ENCODE data around the gene SLC12A9.

DNA sequence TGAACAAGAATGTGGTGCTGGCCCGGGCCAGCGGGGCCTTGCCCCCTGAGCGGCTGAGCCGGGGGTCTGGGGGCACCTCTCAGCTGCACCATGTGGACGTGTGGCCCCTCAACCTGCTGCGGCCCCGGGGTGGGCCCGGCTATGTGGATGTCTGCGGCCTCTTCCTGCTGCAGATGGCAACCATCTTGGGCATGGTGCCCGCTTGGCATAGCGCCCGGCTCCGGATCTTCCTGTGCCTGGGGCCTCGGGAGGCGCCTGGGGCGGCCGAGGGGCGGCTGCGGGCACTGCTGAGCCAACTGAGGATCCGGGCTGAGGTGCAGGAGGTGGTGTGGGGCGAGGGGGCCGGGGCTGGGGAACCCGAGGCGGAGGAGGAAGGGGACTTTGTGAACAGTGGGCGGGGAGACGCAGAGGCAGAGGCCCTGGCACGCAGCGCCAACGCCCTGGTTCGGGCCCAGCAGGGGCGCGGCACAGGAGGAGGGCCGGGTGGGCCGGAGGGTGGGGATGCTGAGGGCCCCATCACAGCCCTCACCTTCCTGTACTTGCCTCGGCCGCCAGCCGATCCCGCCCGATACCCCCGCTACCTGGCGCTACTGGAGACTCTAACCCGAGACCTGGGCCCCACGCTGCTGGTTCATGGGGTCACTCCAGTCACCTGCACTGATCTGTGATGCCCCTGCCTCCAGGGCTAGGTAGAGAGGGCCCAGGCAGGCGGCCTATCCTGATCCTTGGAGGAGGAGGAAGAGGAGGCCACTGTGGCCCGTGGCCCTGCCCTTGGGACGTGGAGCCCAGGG is 13.6 kb downstream of the SLC12A9 start:
- TF ChIP-seq POLR2A (IDR thresholded peaks at IDR 0.05) (no peak), POLR2AphosphoS5 (IDR thresholded peaks at IDR 0.05) (no peak)
- TF ChIP-seq, protein P1, sequence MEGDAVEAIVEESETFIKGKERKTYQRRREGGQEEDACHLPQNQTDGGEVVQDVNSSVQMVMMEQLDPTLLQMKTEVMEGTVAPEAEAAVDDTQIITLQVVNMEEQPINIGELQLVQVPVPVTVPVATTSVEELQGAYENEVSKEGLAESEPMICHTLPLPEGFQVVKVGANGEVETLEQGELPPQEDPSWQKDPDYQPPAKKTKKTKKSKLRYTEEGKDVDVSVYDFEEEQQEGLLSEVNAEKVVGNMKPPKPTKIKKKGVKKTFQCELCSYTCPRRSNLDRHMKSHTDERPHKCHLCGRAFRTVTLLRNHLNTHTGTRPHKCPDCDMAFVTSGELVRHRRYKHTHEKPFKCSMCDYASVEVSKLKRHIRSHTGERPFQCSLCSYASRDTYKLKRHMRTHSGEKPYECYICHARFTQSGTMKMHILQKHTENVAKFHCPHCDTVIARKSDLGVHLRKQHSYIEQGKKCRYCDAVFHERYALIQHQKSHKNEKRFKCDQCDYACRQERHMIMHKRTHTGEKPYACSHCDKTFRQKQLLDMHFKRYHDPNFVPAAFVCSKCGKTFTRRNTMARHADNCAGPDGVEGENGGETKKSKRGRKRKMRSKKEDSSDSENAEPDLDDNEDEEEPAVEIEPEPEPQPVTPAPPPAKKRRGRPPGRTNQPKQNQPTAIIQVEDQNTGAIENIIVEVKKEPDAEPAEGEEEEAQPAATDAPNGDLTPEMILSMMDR (IDR thresholded peaks at IDR 0.05), result no peak
